ENCODE results near the gene KLHDC3. TPM values are rescaled to one million over a fixed set of nuclear protein-coding genes. Genes with fewer than 3 reads are reported as not detected.

Gene KLHDC3
- total and polyA plus RNA-seq, 2 experiments from 2014 or later: 88.2 to 184 TPM

- Mint-ChIP-seq H3K4me1 (peaks cover 14% of the 10 kb centered on the region), H3K27ac (no peak overlapping the region), H3K36me3 (ENCODE audit: low read depth) (peaks cover 20% of the 10 kb centered on the region; the same call in 2 of the 3 replicates), H3K27me3 (ENCODE audit: insufficient read depth, low read depth, poor library complexity) (peaks cover 9% of the 10 kb centered on the region), H3K9me3 (no peaks in the 10 kb centered on the region), H3K4me3 (no peak overlapping the region)
- Histone ChIP-seq H3K9me2 (ENCODE audit: insufficient read depth) (no peaks in the 10 kb centered on the region), H4K20me1 (replicated peaks; ENCODE audit: insufficient read depth) (peaks cover 20% of the 10 kb centered on the region), H3K36me3 (ENCODE audit: insufficient read depth) (0 out of 2 replicates have a peak, but pooled peaks cover 5% of the 10 kb centered on the region), H3K27ac (ENCODE audit: low read depth) (no peak overlapping the region), H3K4me3 (no peak overlapping the region), H3K79me2 (replicated peaks; ENCODE audit: insufficient read depth) (peaks cover 17% of the 10 kb centered on the region), H3K4me2 (no peak overlapping the region), H2AFZ (no peak overlapping the region), H3F3A (replicated peaks; ENCODE audit: low read depth) (0 out of 2 replicates have a peak, but pooled peaks cover 8% of the 10 kb centered on the region), H3K4me1 (ENCODE audit: insufficient read depth) (peaks cover 9% of the 10 kb centered on the region; the same call in 1 of the 2 replicates), H3K27me3 (ENCODE audit: insufficient read depth) (no peaks in the 10 kb centered on the region)
- TF ChIP-seq STAT1 (IDR thresholded peaks at IDR 0.05; ENCODE audit: unreplicated experiment): no peak
- no peak for TF ChIP-seq CTCF (conservative IDR thresholded peaks at IDR 0.05; ENCODE audit: low read depth in 2 of 2)
- no peak for TF ChIP-seq POLR2AphosphoS5 (IDR thresholded peaks at IDR 0.05; ENCODE audit: low read depth)
- no peak for TF ChIP-seq CREB1 (CRISPR knock-in tag; IDR thresholded peaks at IDR 0.05; ENCODE audit: low read depth)
- no peak for TF ChIP-seq JUNB (IDR thresholded peaks at IDR 0.05; ENCODE audit: unreplicated experiment)
- TF ChIP-seq NANOG (IDR thresholded peaks at IDR 0.05; ENCODE audit: borderline replicate concordance): no peak
- TF ChIP-seq ZNF462 (CRISPR knock-in tag; IDR thresholded peaks at IDR 0.05): no peak
- TF ChIP-seq REST (IDR thresholded peaks at IDR 0.05; ENCODE audit: unreplicated experiment): no peak
- no peak for TF ChIP-seq ETS1 (IDR thresholded peaks at IDR 0.05)
- TF ChIP-seq EZH2phosphoT487 (IDR thresholded peaks at IDR 0.05; ENCODE audit: unreplicated experiment): no peak
- no peak for TF ChIP-seq ZNF114 (CRISPR knock-in tag; IDR thresholded peaks at IDR 0.05)
- no peak for TF ChIP-seq ZNF331 (CRISPR knock-in tag; IDR thresholded peaks at IDR 0.05; ENCODE audit: low read depth)
- TF ChIP-seq EZH2 (IDR thresholded peaks at IDR 0.05; ENCODE audit: low read depth, unreplicated experiment): no peak
- DNase-seq (ENCODE audit: low spot score) (no peak), ATAC-seq (no peak)
Measured at GRCh38 chr6:42989923-42990322, 24.1 kb upstream of the KLHDC3 start.
